Measurements from ENCODE around the gene CCT6A.
"Not testable (repeated sequence)": the region's sequence is repeated elsewhere in the genome, so short reads cannot be mapped to it uniquely, and the experiment has no call there.

The CCT6A gene

GRCh38 chr7:56097700-56098099, 46.1 kb downstream of the CCT6A start:
- in situ Hi-C loops (cut with HindIII; ENCODE audit: low sequenced_read_pairs), result no loop called here

GRCh38 chr7:56098187-56099008, 46.8 kb downstream of the CCT6A start:
- in situ Hi-C loops (cut with HindIII; ENCODE audit: low sequenced_read_pairs), result not testable (repeated sequence)

- in situ Hi-C loops (cut with HindIII; ENCODE audit: low sequenced_read_pairs), result no loop called here
These were observed 48.1 kb downstream of the CCT6A start for GRCh38 chr7:56099653-56100052.

GRCh38 chr7:56104138-56104537, 52.6 kb downstream of the CCT6A start:
- in situ Hi-C loops (cut with HindIII; ENCODE audit: low sequenced_read_pairs), result not testable (repeated sequence)

GRCh38 chr7:56105508-56105907, 53.9 kb downstream of the CCT6A start:
- in situ Hi-C loops (cut with HindIII; ENCODE audit: low sequenced_read_pairs), result no loop called here

- in situ Hi-C loops (cut with HindIII; ENCODE audit: low sequenced_read_pairs), result no loop called here
These were observed 54.8 kb downstream of the CCT6A start, which contains the start of gene CHCHD2 for GRCh38 chr7:56106108-56107073. CHCHD2 (minus strand) TSS chr7:56106476; CDS start chr7:56106413, 63 bp downstream.

GRCh38 chr7:56107954-56108258, 56.3 kb downstream of the CCT6A start:
- in situ Hi-C loops (cut with HindIII; ENCODE audit: low sequenced_read_pairs), result no loop called here

- in situ Hi-C loops (cut with HindIII; ENCODE audit: low sequenced_read_pairs), result no loop called here
These were observed 59.0 kb downstream of the CCT6A start for GRCh38 chr7:56110611-56111010.

GRCh38 chr7:56112244-56112643, 60.7 kb downstream of the CCT6A start:
- in situ Hi-C loops (cut with HindIII; ENCODE audit: low sequenced_read_pairs), result not testable (repeated sequence)

All from DLD1 (cell line).